Activated T-helper 1 cell treated with anti-CD3 and anti-CD28 coated beads, Interleukin-12 subunit alpha, Interleukin-12 subunit beta, Interleukin-2, Interleukin-4 antibody, amounts not matched to agents 30 ng/mL and 10 ng/mL and 1 ng/mL, durations not matched to agents 14 hours and 24 hours and 36 hours (primary cell): ENCODE data around the gene ESRRG. TPM values are rescaled to one million over a fixed set of nuclear protein-coding genes. Genes with fewer than 3 reads are reported as not detected.
"Not testable (repeated sequence)": the region's sequence is repeated elsewhere in the genome, so short reads cannot be mapped to it uniquely, and the experiment has no call there.

Source experiments
- DNase-seq: peaks from one replicate; pipeline ENCODE4 v3.0.0; 2021; ENCODE audit warnings: low spot score
- H3K27ac Mint-ChIP-seq: one replicate; pipeline ENCODE4 v1.8.0; 2021; ENCODE audit warnings: mild to moderate bottlenecking, mixed read lengths
- H3K27me3 Mint-ChIP-seq: one replicate; pipeline ENCODE4 v1.8.0; 2022; ENCODE audit warnings: mild to moderate bottlenecking, moderate library complexity, mixed read lengths; ENCODE audit not compliant: insufficient read depth
- H3K36me3 Mint-ChIP-seq: one replicate; pipeline ENCODE4 v1.8.0; 2021; ENCODE audit warnings: low read depth, mixed read lengths
- H3K4me1 Mint-ChIP-seq: one replicate; pipeline ENCODE4 v1.8.0; 2021; ENCODE audit warnings: low read depth, mixed read lengths
- H3K4me3 Mint-ChIP-seq: one replicate; pipeline ENCODE4 v1.8.0; 2021; ENCODE audit warnings: mild to moderate bottlenecking, moderate library complexity, mixed read lengths
- H3K9me3 Mint-ChIP-seq: one replicate; pipeline ENCODE4 v1.8.0; 2021; ENCODE audit warnings: mixed read lengths
- intact Hi-C: fragments of 100-400 bp; cut with micrococcal nuclease; formaldehyde crosslinking; loops from one replicate; pipeline ENCODE4 v1.15.1; 2024
- total RNA-seq: library from RNA; stranded (reverse); gene quantifications from 2 replicates; pipeline ENCODE4 v1.2.3, GENCODE V29; 2022

The ESRRG gene
- total RNA-seq, 1 donor from 2014 or later = not detected

DNA sequence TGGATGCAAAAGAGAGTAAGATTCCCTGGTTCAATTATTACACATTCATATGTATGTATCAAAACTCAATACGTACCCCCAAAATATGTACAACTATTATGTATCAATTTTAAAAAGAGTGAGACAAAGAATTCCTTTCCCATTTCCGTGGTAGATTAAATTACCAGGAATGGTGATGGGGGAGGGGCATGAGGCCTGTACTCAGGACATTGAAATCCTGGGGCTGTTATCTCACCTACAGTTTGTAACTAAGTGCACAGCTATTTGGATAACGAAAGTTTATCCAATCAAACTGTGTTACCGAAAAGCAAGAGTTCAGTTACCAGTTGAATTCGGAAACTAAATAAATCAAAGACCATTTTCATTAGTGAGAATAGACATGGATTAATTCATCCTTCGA, 8.3 kb upstream of the ESRRG start:
- Mint-ChIP-seq H3K36me3 (no peaks in the 10 kb centered on the region), H3K27me3 (no peaks in the 10 kb centered on the region), H3K4me1 (no peaks in the 10 kb centered on the region), H3K4me3 (no peak overlapping the region), H3K27ac (no peak overlapping the region), H3K9me3 (peaks cover 6% of the 10 kb centered on the region)
- no peak for DNase-seq
- intact Hi-C loops = no loop called here

DNA sequence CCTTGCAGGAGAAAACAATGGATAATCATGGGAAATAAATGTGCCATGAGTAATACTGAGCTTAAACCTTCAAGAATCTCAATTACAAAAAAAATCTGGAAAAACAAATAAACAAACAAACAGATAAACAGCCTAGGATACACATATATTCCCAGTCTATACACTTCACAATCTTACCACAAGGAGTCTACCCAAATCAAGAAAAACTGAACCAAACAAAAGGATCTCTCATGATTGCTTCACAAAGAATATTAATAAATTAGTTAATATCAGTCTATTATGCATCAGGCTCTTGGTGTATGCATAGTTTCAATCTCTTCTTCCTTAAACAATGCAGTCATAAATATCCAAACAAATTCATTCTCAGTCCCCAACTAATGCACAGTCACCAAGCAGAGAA, 3.2 kb upstream of the ESRRG start:
- DNase-seq = no peak
- H3K27me3 Mint-ChIP-seq = peaks cover 16% of the 10 kb centered on the region

DNA sequence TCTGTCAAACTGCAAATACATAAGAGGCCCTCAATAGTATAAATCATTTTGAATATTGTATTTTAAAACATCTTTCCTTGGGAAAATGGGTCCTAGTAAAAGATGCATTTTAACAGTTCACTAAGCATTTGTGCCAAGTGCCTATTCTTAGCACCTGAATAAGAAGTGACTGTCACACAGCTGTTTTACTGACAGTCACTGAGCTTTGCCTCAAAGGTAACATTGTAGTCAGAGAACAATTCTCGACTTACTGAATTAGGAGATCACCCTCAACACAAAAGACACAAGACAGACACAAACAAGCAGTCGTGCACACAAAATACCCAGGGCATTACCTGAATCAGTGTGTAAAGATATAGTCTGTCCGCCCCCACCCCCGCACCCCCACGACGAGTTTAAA, 408 bp downstream of the ESRRG start:
- no peaks in the 10 kb centered on the region for H3K9me3 Mint-ChIP-seq
- H3K4me3 Mint-ChIP-seq = no peak overlapping the region
- intact Hi-C loops = no loop called here
- H3K4me1 Mint-ChIP-seq = no peaks in the 10 kb centered on the region
- H3K27ac Mint-ChIP-seq = no peak overlapping the region
- peaks cover 16% of the 10 kb centered on the region for H3K27me3 Mint-ChIP-seq
- no peak for DNase-seq
- H3K36me3 Mint-ChIP-seq = no peaks in the 10 kb centered on the region

More for the DNA sequence above, 3.2 kb upstream of the ESRRG start:
- Mint-ChIP-seq H3K4me1 (no peaks in the 10 kb centered on the region), H3K9me3 (no peaks in the 10 kb centered on the region), H3K36me3 (no peaks in the 10 kb centered on the region), H3K27ac (no peak overlapping the region), H3K4me3 (no peak overlapping the region)
- intact Hi-C loops = no loop called here

- H3K9me3 Mint-ChIP-seq = no peaks in the 10 kb centered on the region
- intact Hi-C loops = no loop called here
- no peaks in the 10 kb centered on the region for H3K36me3 Mint-ChIP-seq
- H3K4me1 Mint-ChIP-seq = no peaks in the 10 kb centered on the region
- DNase-seq = no peak
- no peak overlapping the region for H3K4me3 Mint-ChIP-seq
- H3K27me3 Mint-ChIP-seq = peaks cover 16% of the 10 kb centered on the region
- H3K27ac Mint-ChIP-seq = no peak overlapping the region
Observed at GRCh38 chr1:216721863-216722262, 1.4 kb downstream of the ESRRG start.

DNA sequence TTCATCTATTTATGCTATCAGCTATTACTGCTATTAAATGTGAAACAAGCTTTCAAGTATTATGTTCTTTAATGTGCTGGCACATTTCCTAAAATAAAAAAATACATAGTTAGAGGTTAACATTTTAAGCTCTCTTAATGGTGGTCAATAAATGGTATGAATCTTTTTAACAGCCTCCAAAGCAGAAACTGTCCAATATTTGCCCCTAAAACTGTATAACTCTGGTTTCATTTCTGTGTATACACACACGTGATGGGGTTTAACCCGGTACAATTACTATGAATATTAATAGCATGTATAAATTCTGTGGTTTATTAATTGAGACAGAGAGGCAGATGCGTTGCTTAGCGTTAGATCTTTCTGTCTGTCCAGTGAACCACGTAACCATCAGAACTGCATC, 2.2 kb downstream of the ESRRG start:
- no peak overlapping the region for H3K27ac Mint-ChIP-seq
- no peaks in the 10 kb centered on the region for H3K9me3 Mint-ChIP-seq
- no peaks in the 10 kb centered on the region for H3K36me3 Mint-ChIP-seq
- H3K27me3 Mint-ChIP-seq = peaks cover 16% of the 10 kb centered on the region
- H3K4me3 Mint-ChIP-seq = no peak overlapping the region
- intact Hi-C loops = no loop called here
- H3K4me1 Mint-ChIP-seq = no peaks in the 10 kb centered on the region
- DNase-seq = no peak

- no peaks in the 10 kb centered on the region for H3K9me3 Mint-ChIP-seq
- H3K36me3 Mint-ChIP-seq = no peaks in the 10 kb centered on the region
- DNase-seq = no peak
- intact Hi-C loops = no loop called here
- H3K27me3 Mint-ChIP-seq = no peaks in the 10 kb centered on the region
- H3K4me1 Mint-ChIP-seq = no peaks in the 10 kb centered on the region
- H3K27ac Mint-ChIP-seq = no peak overlapping the region
- no peak overlapping the region for H3K4me3 Mint-ChIP-seq
Observed at GRCh38 chr1:216711712-216712111, 11.5 kb downstream of the ESRRG start.

DNA sequence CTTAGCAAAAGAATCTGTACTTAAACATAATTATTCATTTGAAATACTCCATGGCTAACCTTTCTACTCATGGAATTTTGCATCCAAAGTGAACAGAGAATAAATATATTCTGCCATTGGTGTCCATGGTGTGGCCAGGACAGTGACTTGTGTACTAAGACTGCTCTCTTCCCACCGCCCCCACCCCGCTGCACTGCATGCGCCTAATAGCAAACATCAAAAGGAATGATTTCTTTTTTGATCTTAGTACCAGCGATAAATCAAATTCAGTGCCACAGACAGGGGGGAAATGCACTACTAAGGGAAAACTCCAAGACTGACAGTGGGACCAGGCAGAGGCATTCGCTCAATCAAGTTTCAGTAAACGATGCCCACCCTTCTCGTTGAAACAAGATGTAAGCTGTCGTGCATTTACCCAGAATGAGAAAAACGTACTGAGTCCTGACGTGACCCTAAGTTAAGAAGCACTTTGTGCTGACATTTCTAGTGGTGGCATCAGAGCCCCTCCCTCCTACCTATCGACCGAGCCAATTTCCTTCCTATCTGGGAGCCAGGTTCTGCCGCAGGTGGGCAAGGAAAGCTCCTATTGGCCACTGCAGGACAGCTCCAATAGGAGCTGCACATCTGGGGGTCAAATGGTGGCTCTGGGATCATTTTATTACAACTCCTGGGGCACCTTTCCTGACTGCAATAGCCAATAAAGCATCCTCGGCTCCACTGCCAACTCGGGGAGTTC, 12.5 kb downstream of the ESRRG start:
- Mint-ChIP-seq H3K27me3 (no peaks in the 10 kb centered on the region), H3K4me1 (no peaks in the 10 kb centered on the region), H3K36me3 (no peaks in the 10 kb centered on the region), H3K27ac (no peak overlapping the region), H3K4me3 (no peak overlapping the region), H3K9me3 (no peaks in the 10 kb centered on the region)
- no peak for DNase-seq
- intact Hi-C loops = no loop called here

DNA sequence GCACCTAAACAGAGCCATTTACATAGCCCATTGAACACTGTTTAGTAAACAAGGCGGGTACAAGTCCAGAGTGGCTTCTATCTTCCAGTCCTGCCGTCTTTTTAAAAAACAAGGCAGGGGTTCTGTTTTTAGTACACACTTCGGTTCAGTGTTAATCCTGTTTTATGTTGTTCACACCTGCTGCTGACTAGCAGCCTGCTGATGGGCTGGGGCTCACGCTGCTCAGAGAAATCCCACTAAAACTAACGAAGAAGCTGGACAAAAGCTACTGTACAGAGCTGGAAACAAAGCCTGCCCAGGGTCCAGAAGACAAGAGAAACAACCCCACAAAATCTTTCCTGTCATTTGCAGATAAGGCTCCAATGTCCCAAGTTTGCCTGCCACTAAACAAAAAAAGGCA, 13.2 kb downstream of the ESRRG start:
- Mint-ChIP-seq H3K4me3 (no peak overlapping the region), H3K27me3 (no peaks in the 10 kb centered on the region), H3K9me3 (no peaks in the 10 kb centered on the region), H3K27ac (no peak overlapping the region), H3K36me3 (no peaks in the 10 kb centered on the region), H3K4me1 (no peaks in the 10 kb centered on the region)
- intact Hi-C loops = no loop called here
- DNase-seq = no peak

DNA sequence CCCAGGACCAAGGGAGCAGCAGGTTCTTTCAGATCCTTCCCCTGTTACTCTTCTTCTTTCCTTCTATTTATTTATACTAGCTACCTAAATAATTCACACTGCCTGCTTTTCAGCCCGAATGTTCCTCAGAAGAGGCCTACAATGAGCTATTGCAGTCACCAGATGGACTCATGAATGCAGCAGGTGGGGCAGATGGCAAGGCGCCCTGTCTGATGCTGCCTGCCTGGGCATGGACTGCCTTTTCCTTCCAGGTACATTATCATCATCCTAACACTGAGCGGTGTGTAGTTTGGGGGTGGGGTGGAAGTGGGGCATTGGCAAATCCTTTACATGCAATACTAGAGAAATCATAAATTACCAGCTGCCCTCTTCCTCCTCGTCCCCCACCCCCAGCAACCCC, 17.6 kb downstream of the ESRRG start:
- H3K27me3 Mint-ChIP-seq = no peaks in the 10 kb centered on the region
- H3K9me3 Mint-ChIP-seq = no peaks in the 10 kb centered on the region
- DNase-seq = no peak
- no peaks in the 10 kb centered on the region for H3K4me1 Mint-ChIP-seq
- intact Hi-C loops = no loop called here
- no peak overlapping the region for H3K4me3 Mint-ChIP-seq
- H3K36me3 Mint-ChIP-seq = no peaks in the 10 kb centered on the region
- no peak overlapping the region for H3K27ac Mint-ChIP-seq

DNA sequence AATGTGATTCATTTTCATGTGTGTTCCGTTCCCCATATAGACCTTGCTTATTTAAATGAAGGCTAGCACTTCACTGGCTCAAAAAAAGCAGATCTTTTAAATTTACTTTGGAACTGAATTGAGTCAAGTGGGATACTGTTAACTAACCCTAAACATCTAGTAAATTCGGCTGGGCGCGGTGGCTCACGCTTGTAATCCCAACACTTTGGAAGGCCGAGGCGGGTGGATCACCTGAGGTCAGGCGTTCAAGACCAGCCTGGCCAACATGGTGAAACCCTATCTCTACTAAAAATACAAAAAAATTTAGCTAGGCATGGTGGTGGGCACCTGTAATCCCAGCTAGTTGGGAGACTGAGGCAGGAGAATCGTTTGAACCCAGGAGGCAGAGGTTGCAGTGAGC, 19.2 kb downstream of the ESRRG start:
- intact Hi-C loops, H3K4me1 Mint-ChIP-seq, H3K9me3 Mint-ChIP-seq: not testable (repeated sequence)

GRCh38 chr1:216702170-216702569, 21.1 kb downstream of the ESRRG start:
- intact Hi-C loops = no loop called here
- Mint-ChIP-seq H3K27ac (no peak overlapping the region), H3K9me3 (no peaks in the 10 kb centered on the region), H3K27me3 (no peaks in the 10 kb centered on the region), H3K4me1 (no peaks in the 10 kb centered on the region), H3K4me3 (no peak overlapping the region), H3K36me3 (no peaks in the 10 kb centered on the region)
- DNase-seq = no peak

More for the DNA sequence above, 19.2 kb downstream of the ESRRG start:
- DNase-seq, H3K4me3 Mint-ChIP-seq, H3K27me3 Mint-ChIP-seq, H3K36me3 Mint-ChIP-seq, H3K27ac Mint-ChIP-seq: not testable (repeated sequence)

GRCh38 chr1:216700779-216701178, 22.4 kb downstream of the ESRRG start:
- H3K4me1 Mint-ChIP-seq = no peaks in the 10 kb centered on the region
- H3K36me3 Mint-ChIP-seq = no peaks in the 10 kb centered on the region
- H3K4me3 Mint-ChIP-seq = no peak overlapping the region
- no peak for DNase-seq
- H3K27ac Mint-ChIP-seq = no peak overlapping the region
- intact Hi-C loops = no loop called here
- H3K27me3 Mint-ChIP-seq = no peaks in the 10 kb centered on the region
- H3K9me3 Mint-ChIP-seq = no peaks in the 10 kb centered on the region

- no peak for DNase-seq
- Mint-ChIP-seq H3K27ac (no peak overlapping the region), H3K27me3 (no peaks in the 10 kb centered on the region), H3K4me3 (no peak overlapping the region), H3K36me3 (no peaks in the 10 kb centered on the region), H3K4me1 (no peaks in the 10 kb centered on the region), H3K9me3 (no peaks in the 10 kb centered on the region)
- intact Hi-C loops = no loop called here
Observed at GRCh38 chr1:216691710-216692109, 31.5 kb downstream of the ESRRG start.

GRCh38 chr1:216690603-216691002, 32.6 kb downstream of the ESRRG start:
- Mint-ChIP-seq H3K27ac (no peak overlapping the region), H3K27me3 (no peaks in the 10 kb centered on the region), H3K4me1 (no peaks in the 10 kb centered on the region), H3K9me3 (no peaks in the 10 kb centered on the region), H3K4me3 (no peak overlapping the region), H3K36me3 (no peaks in the 10 kb centered on the region)
- intact Hi-C loops = no loop called here
- no peak for DNase-seq
